ENCODE measurements around the gene EIF4G3. TPM values are rescaled to one million over a fixed set of nuclear protein-coding genes. Genes with fewer than 3 reads are reported as not detected.
"Not testable (repeated sequence)": the region's sequence is repeated elsewhere in the genome, so short reads cannot be mapped to it uniquely, and the experiment has no call there.

Gene EIF4G3
- total RNA-seq, 3 donors from 2014 or later (not counting 1 experiment from before 2014, with no cell fraction given): 105 to 107 (median 107) TPM

GRCh38 chr1:21139601-21140000 lies 37.1 kb downstream of the EIF4G3 start:
- Mint-ChIP-seq H3K36me3 (no peaks in the 10 kb centered on the region), H3K27ac (peak overlapping the region; percentile 53 to 54), H3K9me3 (no peaks in the 10 kb centered on the region), H3K4me1 (peaks cover 14 to 19% of the 10 kb centered on the region in 2 donors), H3K27me3 (ENCODE audit: low read depth in 2 of 2) (no peaks in the 10 kb centered on the region), H3K4me3 (no peak overlapping the region)
- no peaks in the 10 kb centered on the region for H3K9me3 ChIP-seq (ENCODE audit: control insufficient read depth, insufficient read depth, low read length)
- no peak for ATAC-seq
- no peaks in the 10 kb centered on the region for H3K27me3 ChIP-seq (ENCODE audit: control insufficient read depth, insufficient read depth, low read length)
- H3K36me3 ChIP-seq (ENCODE audit: control insufficient read depth, insufficient read depth, low read length): peaks cover 10% of the 10 kb centered on the region
- H3K4me1 ChIP-seq (ENCODE audit: control insufficient read depth, insufficient read depth, low read length): no peaks in the 10 kb centered on the region
- 58% methylated on average over 2 of the region's 2 CpGs for WGBS (ENCODE audit: insufficient coverage)
- TF ChIP-seq CTCF (IDR thresholded peaks at IDR 0.05): no peak
- intact Hi-C loops (cut with micrococcal nuclease): no loop called here
- no peak for DNase-seq
- H3K4me3 ChIP-seq (ENCODE audit: low read length): no peak overlapping the region
- H3K27ac ChIP-seq (ENCODE audit: low read length): no peak overlapping the region

- peaks cover 10% of the 10 kb centered on the region for H3K36me3 ChIP-seq (ENCODE audit: control insufficient read depth, insufficient read depth, low read length)
- WGBS (ENCODE audit: insufficient coverage): 97% methylated on average over 3 of the region's 5 CpGs
- H3K27me3 ChIP-seq (ENCODE audit: control insufficient read depth, insufficient read depth, low read length); ATAC-seq; H3K4me3 Mint-ChIP-seq; H3K27me3 Mint-ChIP-seq (ENCODE audit: low read depth in 2 of 2); H3K27ac Mint-ChIP-seq; H3K9me3 ChIP-seq (ENCODE audit: control insufficient read depth, insufficient read depth, low read length); H3K4me1 ChIP-seq (ENCODE audit: control insufficient read depth, insufficient read depth, low read length); H3K9me3 Mint-ChIP-seq; H3K4me3 ChIP-seq (ENCODE audit: low read length); H3K36me3 Mint-ChIP-seq; DNase-seq; H3K27ac ChIP-seq (ENCODE audit: low read length); intact Hi-C loops (cut with micrococcal nuclease): not testable (repeated sequence)
- peaks cover 13 to 18% of the 10 kb centered on the region in 2 donors for H3K4me1 Mint-ChIP-seq
Measured at GRCh38 chr1:21136344-21136743, 40.4 kb downstream of the EIF4G3 start.

GRCh38 chr1:21131200-21131599 lies 45.5 kb downstream of the EIF4G3 start:
- intact Hi-C loops (cut with micrococcal nuclease): no loop called here
- H3K9me3 Mint-ChIP-seq: no peaks in the 10 kb centered on the region
- WGBS (ENCODE audit: insufficient coverage): no CpG with 5 or more reads among the region's 1 CpG

GRCh38 chr1:21129407-21129806 lies 47.3 kb downstream of the EIF4G3 start:
- H3K4me3 Mint-ChIP-seq: no peak overlapping the region
- no peak overlapping the region for H3K4me3 ChIP-seq (ENCODE audit: low read length)
- H3K9me3 Mint-ChIP-seq: no peaks in the 10 kb centered on the region
- TF ChIP-seq CTCF (IDR thresholded peaks at IDR 0.05): no peak
- no peaks in the 10 kb centered on the region for H3K4me1 ChIP-seq (ENCODE audit: control insufficient read depth, insufficient read depth, low read length)
- intact Hi-C loops (cut with micrococcal nuclease): no loop called here
- DNase-seq: no peak
- no peak overlapping the region for H3K27ac ChIP-seq (ENCODE audit: low read length)
- no peaks in the 10 kb centered on the region for H3K36me3 ChIP-seq (ENCODE audit: control insufficient read depth, insufficient read depth, low read length)
- no peaks in the 10 kb centered on the region for H3K27me3 Mint-ChIP-seq (ENCODE audit: low read depth in 2 of 2)
- ATAC-seq: no peak
- no peaks in the 10 kb centered on the region for H3K36me3 Mint-ChIP-seq
- 50% methylated on average over 2 of the region's 2 CpGs for WGBS (ENCODE audit: insufficient coverage)
- peaks cover 4 to 6% of the 10 kb centered on the region in 2 donors for H3K4me1 Mint-ChIP-seq
- H3K9me3 ChIP-seq (ENCODE audit: control insufficient read depth, insufficient read depth, low read length): no peaks in the 10 kb centered on the region
- H3K27me3 ChIP-seq (ENCODE audit: control insufficient read depth, insufficient read depth, low read length): no peaks in the 10 kb centered on the region
- H3K27ac Mint-ChIP-seq: peak overlapping the region in 1 of 2 donors; percentile 33

More at GRCh38 chr1:21131200-21131599, 45.5 kb downstream of the EIF4G3 start:
- Histone ChIP-seq H3K27ac (ENCODE audit: low read length) (no peak overlapping the region), H3K36me3 (ENCODE audit: control insufficient read depth, insufficient read depth, low read length) (peaks cover 8% of the 10 kb centered on the region), H3K4me1 (ENCODE audit: control insufficient read depth, insufficient read depth, low read length) (no peaks in the 10 kb centered on the region), H3K4me3 (ENCODE audit: low read length) (no peak overlapping the region), H3K27me3 (ENCODE audit: control insufficient read depth, insufficient read depth, low read length) (no peaks in the 10 kb centered on the region), H3K9me3 (ENCODE audit: control insufficient read depth, insufficient read depth, low read length) (no peaks in the 10 kb centered on the region)
- no peak overlapping the region for H3K4me3 Mint-ChIP-seq
- H3K36me3 Mint-ChIP-seq: no peaks in the 10 kb centered on the region
- H3K27me3 Mint-ChIP-seq (ENCODE audit: low read depth in 2 of 2): no peaks in the 10 kb centered on the region
- no peak overlapping the region for H3K27ac Mint-ChIP-seq
- ATAC-seq: no peak
- TF ChIP-seq CTCF (IDR thresholded peaks at IDR 0.05): no peak
- no peak for DNase-seq
- H3K4me1 Mint-ChIP-seq: peaks cover 4 to 6% of the 10 kb centered on the region in 2 donors

Data from natural killer cell (primary cell).